OCI-LY3 (cell line): Measurements from ENCODE around the gene ART5.

ENCODE experiments used
- EZH2phosphoT487 ChIP-seq: fragments of 200-600 bp; shearing (Covaris generic); IDR thresholded peaks from 2 replicates; pipeline ENCODE4 v1.6.1; 2018; ENCODE audit warnings: antibody characterized with exemption, mixed run types, low read depth
- TF ChIP-seq, protein P1 (sequence below): fragments of 200-600, 300-600 bp; sonication (generic); IDR thresholded peaks from 2 replicates; pipeline ENCODE4 v1.5.1; 2014; ENCODE audit warnings: antibody characterized with exemption, low read length, low read depth

GRCh38 chr11:3674189-3674588, 32.4 kb upstream of the ART5 start:
- TF ChIP-seq, protein P1, sequence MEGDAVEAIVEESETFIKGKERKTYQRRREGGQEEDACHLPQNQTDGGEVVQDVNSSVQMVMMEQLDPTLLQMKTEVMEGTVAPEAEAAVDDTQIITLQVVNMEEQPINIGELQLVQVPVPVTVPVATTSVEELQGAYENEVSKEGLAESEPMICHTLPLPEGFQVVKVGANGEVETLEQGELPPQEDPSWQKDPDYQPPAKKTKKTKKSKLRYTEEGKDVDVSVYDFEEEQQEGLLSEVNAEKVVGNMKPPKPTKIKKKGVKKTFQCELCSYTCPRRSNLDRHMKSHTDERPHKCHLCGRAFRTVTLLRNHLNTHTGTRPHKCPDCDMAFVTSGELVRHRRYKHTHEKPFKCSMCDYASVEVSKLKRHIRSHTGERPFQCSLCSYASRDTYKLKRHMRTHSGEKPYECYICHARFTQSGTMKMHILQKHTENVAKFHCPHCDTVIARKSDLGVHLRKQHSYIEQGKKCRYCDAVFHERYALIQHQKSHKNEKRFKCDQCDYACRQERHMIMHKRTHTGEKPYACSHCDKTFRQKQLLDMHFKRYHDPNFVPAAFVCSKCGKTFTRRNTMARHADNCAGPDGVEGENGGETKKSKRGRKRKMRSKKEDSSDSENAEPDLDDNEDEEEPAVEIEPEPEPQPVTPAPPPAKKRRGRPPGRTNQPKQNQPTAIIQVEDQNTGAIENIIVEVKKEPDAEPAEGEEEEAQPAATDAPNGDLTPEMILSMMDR: no peak
- TF ChIP-seq EZH2phosphoT487: no peak
